HCT116 (cell line): ENCODE measurements around the gene CPNE8. TPM values are rescaled to one million over a fixed set of nuclear protein-coding genes. Genes with fewer than 3 reads are reported as not detected.

Experiments
- ATAC-seq: fragments of 200-7000 bp; cut with Tn5 transposase; 2 replicates; pipeline ENCODE4 v1.9.1; 2020; ENCODE audit warnings: mild to moderate bottlenecking, moderate library complexity
- BruUV-seq: library from RNA; stranded (reverse); fragments of 400-500 nt; replicated peaks from 2 replicates; lab custom pipeline; 2021; lab: Mats Ljungman, UMichigan
- CTCF ChIA-PET: fragments of 300-600 bp; sonication (Branson Sonifier 250); formaldehyde crosslinking; loops from one replicate; lab custom pipeline; 2021; ENCODE audit warnings: antibody characterized with exemption; lab: Charles Lee
- POLR2A ChIA-PET: fragments of 300-600, 350-600 bp; sonication (Branson Sonifier 250); formaldehyde crosslinking; loops from one replicate; lab custom pipeline; 2021; ENCODE audit warnings: antibody characterized with exemption; lab: Charles Lee
- RAD21 ChIA-PET, 2 experiments: fragments of 300-600 bp; sonication (Branson Sonifier 250); formaldehyde crosslinking; loops; one replicate each; lab custom pipeline; 2023; ENCODE audit warnings: low total read pairs in 2 of 2; ENCODE audit not compliant: uncharacterized antibody in 2 of 2, unreplicated experiment in 2 of 2, low non-redundant PET in 1 of 2; lab: Charles Lee
- DNase-seq: peaks from one replicate; pipeline ENCODE4 v3.0.0-alpha.2; 2010; ENCODE audit warnings: low read depth, low spot score
- H2AFZ ChIP-seq: fragments of 200-600 bp; shearing (Covaris generic), sonication (generic); 2 replicates; pipeline ENCODE4 v1.6.1; 2017; ENCODE audit warnings: low read depth, mixed run types, mixed read lengths, antibody characterized with exemption, low read length; ENCODE audit not compliant: poor library complexity, severe bottlenecking
- H3K27ac ChIP-seq: 2 replicates; pipeline ENCODE4 v1.5.1; 2012; ENCODE audit warnings: low read depth, low read length
- H3K27me3 ChIP-seq: fragments of 200-600 bp; sonication (generic); 2 replicates; pipeline ENCODE4 v1.6.1; 2016; ENCODE audit warnings: mixed run types, low read length, mixed read lengths; ENCODE audit not compliant: insufficient read depth
- H3K36me3 ChIP-seq, 2 experiments: fragments of 200-500 bp in 1 of 2; fragments of 200-600 bp in 1 of 2; sonication (Bioruptor generic) in 1 of 2; sonication (generic) in 1 of 2; 2 replicates each; pipeline versions ENCODE4 v1.5.1 to v1.6.1; 2014 to 2016; ENCODE audit warnings: low read length in 2 of 2, inconsistent platforms in 1 of 2, mixed read lengths in 1 of 2, mixed run types in 1 of 2; ENCODE audit not compliant: insufficient read depth in 2 of 2, control insufficient read depth in 1 of 2
- H3K4me1 ChIP-seq, 2 experiments: fragments of 200-600 bp in 1 of 2; sonication (generic) in 1 of 2; 2 replicates each; pipeline versions ENCODE4 v1.5.1 to v1.6.1; 2012 to 2017; ENCODE audit warnings: low read length in 2 of 2, inconsistent platforms in 1 of 2, mild to moderate bottlenecking in 1 of 2, mixed read lengths in 1 of 2, mixed run types in 1 of 2, moderate library complexity in 1 of 2; ENCODE audit not compliant: insufficient read depth in 2 of 2, control insufficient read depth in 1 of 2
- H3K4me2 ChIP-seq: fragments of 200-600 bp; sonication (generic); 2 replicates; pipeline ENCODE4 v1.6.1; 2017; ENCODE audit warnings: mixed run types, low read length, mixed read lengths
- H3K4me3 ChIP-seq, 2 experiments: fragments of 200-600 bp in 1 of 2; sonication (generic) in 1 of 2; replicated peaks in 1 of 2; 2 replicates each; pipeline ENCODE4 v1.5.1; 2011 to 2016; ENCODE audit warnings: low read length in 2 of 2, control low read depth in 1 of 2, low read depth in 1 of 2, mild to moderate bottlenecking in 1 of 2, mixed read lengths in 1 of 2, mixed run types in 1 of 2
- H3K79me2 ChIP-seq: fragments of 200-600 bp; sonication (generic); 2 replicates; pipeline ENCODE4 v1.6.1; 2017; ENCODE audit warnings: mild to moderate bottlenecking, mixed run types, low read length, moderate library complexity, mixed read lengths; ENCODE audit not compliant: insufficient read depth
- H3K9ac ChIP-seq: fragments of 200-600 bp; sonication (generic); 2 replicates; pipeline ENCODE4 v1.6.1; 2016; ENCODE audit warnings: low read length, mixed read lengths
- H3K9me2 ChIP-seq: fragments of 200-600 bp; sonication (generic), shearing (Covaris generic); 2 replicates; pipeline ENCODE4 v1.6.1; 2017; ENCODE audit warnings: mixed run types, mild to moderate bottlenecking, moderate library complexity; ENCODE audit not compliant: insufficient read depth
- H3K9me3 ChIP-seq, 2 experiments: fragments of 200-500 bp in 1 of 2; fragments of 200-600 bp in 1 of 2; sonication (Bioruptor generic) in 1 of 2; sonication (generic) in 1 of 2; 2 replicates each; pipeline ENCODE4 v1.6.1; 2014 to 2017; ENCODE audit warnings: low read length in 2 of 2, mixed read lengths in 2 of 2, inconsistent platforms in 1 of 2, low read depth in 1 of 2, mild to moderate bottlenecking in 1 of 2, mixed run types in 1 of 2, moderate library complexity in 1 of 2; ENCODE audit not compliant: control insufficient read depth in 1 of 2, insufficient read depth in 1 of 2
- H4K20me1 ChIP-seq: fragments of 200-600 bp; sonication (generic), shearing (Covaris generic); 2 replicates; pipeline ENCODE4 v1.6.1; 2017; ENCODE audit warnings: mixed run types, mild to moderate bottlenecking, moderate library complexity; ENCODE audit not compliant: insufficient read depth
- ATF3 ChIP-seq: IDR thresholded peaks from 2 replicates; pipeline ENCODE4 v1.6.1; 2012
- CBX3 ChIP-seq: IDR thresholded peaks from 2 replicates; pipeline ENCODE4 v1.6.1; 2012; ENCODE audit warnings: low read depth
- CEBPB ChIP-seq: IDR thresholded peaks from 2 replicates; pipeline ENCODE4 v1.6.1; 2012; ENCODE audit warnings: low read depth
- EGR1 ChIP-seq: IDR thresholded peaks from 2 replicates; pipeline ENCODE4 v1.6.1; 2012; ENCODE audit warnings: low read depth
- ELF1 ChIP-seq: IDR thresholded peaks from 2 replicates; pipeline ENCODE4 v1.6.1; 2012; ENCODE audit warnings: low read depth, borderline replicate concordance
- EZH2 ChIP-seq: fragments of 200-600 bp; sonication (generic); IDR thresholded peaks from 2 replicates; pipeline ENCODE4 v1.6.1; 2017; ENCODE audit warnings: antibody characterized with exemption, mixed run types
- EZH2phosphoT487 ChIP-seq: fragments of 200-600 bp; IDR thresholded peaks from 2 replicates; pipeline ENCODE4 v1.6.1; 2018; ENCODE audit warnings: antibody characterized with exemption, borderline replicate concordance
- FOSL1 ChIP-seq: IDR thresholded peaks from 2 replicates; pipeline ENCODE4 v1.6.1; 2012; ENCODE audit warnings: low read depth
- SIN3A ChIP-seq: IDR thresholded peaks from 2 replicates; pipeline ENCODE4 v1.6.1; 2012; ENCODE audit warnings: low read depth
- SRF ChIP-seq: IDR thresholded peaks from 2 replicates; pipeline ENCODE4 v1.6.1; 2012; ENCODE audit warnings: low read depth
- TCF7L2 ChIP-seq: IDR thresholded peaks from 2 replicates; pipeline ENCODE4 v1.7.0; 2011; ENCODE audit warnings: borderline replicate concordance, inconsistent platforms; ENCODE audit not compliant: insufficient read depth, insufficient read length; ENCODE audit errors: extremely low read depth
- YY1 ChIP-seq: IDR thresholded peaks from 2 replicates; pipeline ENCODE4 v1.6.1; 2011; ENCODE audit warnings: low read length, low read depth, moderate library complexity, mild to moderate bottlenecking; ENCODE audit not compliant: insufficient replicate concordance; ENCODE audit errors: extremely low read depth
- ZFX ChIP-seq: fragments of 450-650 bp; IDR thresholded peaks from 2 replicates; pipeline ENCODE4 v1.6.1; 2017
- intact Hi-C: fragments of 100-400 bp; cut with micrococcal nuclease; formaldehyde crosslinking; loops from 2 replicates; pipeline ENCODE4 v1.10.0; 2022
- total RNA-seq: library from RNA; stranded (reverse); gene quantifications from one replicate; pipeline ENCODE4 v1.2.1, GENCODE V29; 2021; ENCODE audit not compliant: unreplicated experiment
- TF ChIP-seq, protein P1 (sequence below), 3 experiments: fragments of 200-600 bp in 1 of 3; sonication (generic) in 1 of 3; IDR thresholded peaks in 2 of 3; conservative IDR thresholded peaks in 1 of 3; 2 replicates each; pipeline ENCODE4 v1.5.1; 2012 to 2017; ENCODE audit warnings: low read depth in 2 of 3, low read length in 2 of 3, antibody characterized with exemption in 1 of 3, borderline replicate concordance in 1 of 3, control low read depth in 1 of 3, mild to moderate bottlenecking in 1 of 3, mixed read lengths in 1 of 3, mixed run types in 1 of 3, moderate library complexity in 1 of 3; ENCODE audit not compliant: insufficient read depth in 1 of 3

Gene CPNE8
- total RNA-seq, 1 experiment from 2014 or later: 14.2 TPM

DNA sequence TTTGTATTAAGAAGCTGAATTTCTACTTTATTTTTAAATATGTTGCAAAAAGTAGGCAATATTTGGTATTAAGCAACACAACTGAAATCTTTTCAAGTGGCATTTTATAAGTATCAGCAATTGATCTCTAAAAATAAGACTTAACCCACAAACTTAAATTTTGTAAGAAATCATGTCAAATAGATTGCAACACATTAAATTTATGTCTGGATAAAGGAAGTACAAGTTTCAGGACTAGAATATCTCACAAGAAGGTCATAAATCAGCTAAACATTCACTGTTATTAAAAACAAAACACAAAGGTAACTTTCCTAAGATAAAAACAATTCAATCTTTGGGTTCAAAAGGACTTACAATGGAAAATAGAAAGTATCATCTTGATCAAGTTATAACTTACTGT is 32.8 kb downstream of the CPNE8 start:
- no peak overlapping the region for H3K4me2 ChIP-seq
- H3K27ac ChIP-seq: no peak overlapping the region
- CTCF ChIA-PET: no interaction called here
- no peaks in the 10 kb centered on the region for H3K27me3 ChIP-seq
- H3K4me3 ChIP-seq: no peak overlapping the region
- TF ChIP-seq ELF1 (no peak), ZFX (no peak), YY1 (no peak), EZH2 (no peak), TCF7L2 (no peak), CEBPB (no peak)
- TF ChIP-seq, all 23 proteins: peak for 0
- intact Hi-C loops: no loop called here
- Histone ChIP-seq H3K36me3 (no peaks in the 10 kb centered on the region), H3K9me3 (no peaks in the 10 kb centered on the region), H3K9me2 (0 out of 2 replicates have a peak, but pooled peaks cover 5% of the 10 kb centered on the region), H3K4me1 (no peaks in the 10 kb centered on the region), H3K79me2 (no peaks in the 10 kb centered on the region), H3K9ac (no peak overlapping the region), H2AFZ (no peak overlapping the region), H4K20me1 (peaks cover 3% of the 10 kb centered on the region; the same call in 1 of the 2 replicates)
- ChIA-PET POLR2A (no interaction called here), RAD21 (no interaction called here)
- ATAC-seq (no peak), DNase-seq (no peak)
- no TSS peak for BruUV-seq

- H4K20me1 ChIP-seq: peaks cover 3% of the 10 kb centered on the region; the same call in 1 of the 2 replicates
- intact Hi-C loops: no loop called here
- H3K79me2 ChIP-seq: no peaks in the 10 kb centered on the region
- no peak overlapping the region for H3K4me2 ChIP-seq
- CTCF ChIA-PET: no interaction called here
- POLR2A ChIA-PET: no interaction called here
- no peaks in the 10 kb centered on the region for H3K4me1 ChIP-seq
- no peak for ATAC-seq
- H3K4me3 ChIP-seq: no peak overlapping the region
- DNase-seq: no peak
- no peaks in the 10 kb centered on the region for H3K27me3 ChIP-seq
- RAD21 ChIA-PET: no interaction called here
- BruUV-seq: no TSS peak
- no peak overlapping the region for H3K27ac ChIP-seq
- H3K36me3 ChIP-seq: no peaks in the 10 kb centered on the region
- no peaks in the 10 kb centered on the region for H3K9me3 ChIP-seq
- H2AFZ ChIP-seq: no peak overlapping the region
- H3K9ac ChIP-seq: no peak overlapping the region
- 0 out of 2 replicates have a peak, but pooled peaks cover 5% of the 10 kb centered on the region for H3K9me2 ChIP-seq
- no peak for TF ChIP-seq EGR1
- no peak for TF ChIP-seq EZH2
- TF ChIP-seq SRF: no peak
- TF ChIP-seq YY1: no peak
- TF ChIP-seq EZH2phosphoT487: no peak
- TF ChIP-seq, protein P1, sequence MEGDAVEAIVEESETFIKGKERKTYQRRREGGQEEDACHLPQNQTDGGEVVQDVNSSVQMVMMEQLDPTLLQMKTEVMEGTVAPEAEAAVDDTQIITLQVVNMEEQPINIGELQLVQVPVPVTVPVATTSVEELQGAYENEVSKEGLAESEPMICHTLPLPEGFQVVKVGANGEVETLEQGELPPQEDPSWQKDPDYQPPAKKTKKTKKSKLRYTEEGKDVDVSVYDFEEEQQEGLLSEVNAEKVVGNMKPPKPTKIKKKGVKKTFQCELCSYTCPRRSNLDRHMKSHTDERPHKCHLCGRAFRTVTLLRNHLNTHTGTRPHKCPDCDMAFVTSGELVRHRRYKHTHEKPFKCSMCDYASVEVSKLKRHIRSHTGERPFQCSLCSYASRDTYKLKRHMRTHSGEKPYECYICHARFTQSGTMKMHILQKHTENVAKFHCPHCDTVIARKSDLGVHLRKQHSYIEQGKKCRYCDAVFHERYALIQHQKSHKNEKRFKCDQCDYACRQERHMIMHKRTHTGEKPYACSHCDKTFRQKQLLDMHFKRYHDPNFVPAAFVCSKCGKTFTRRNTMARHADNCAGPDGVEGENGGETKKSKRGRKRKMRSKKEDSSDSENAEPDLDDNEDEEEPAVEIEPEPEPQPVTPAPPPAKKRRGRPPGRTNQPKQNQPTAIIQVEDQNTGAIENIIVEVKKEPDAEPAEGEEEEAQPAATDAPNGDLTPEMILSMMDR (IDR thresholded peaks at IDR 0.05 in 2 of 3, conservative IDR thresholded peaks at IDR 0.05 in 1 of 3; ENCODE audit: borderline replicate concordance in 1 of 3, insufficient read depth in 1 of 3, low read depth in 2 of 3, low read length in 2 of 3): no peak
- no peak for TF ChIP-seq CEBPB
- TF ChIP-seq FOSL1: no peak
- no peak for TF ChIP-seq ELF1
- TF ChIP-seq SIN3A: no peak
- TF ChIP-seq ATF3: no peak
- TF ChIP-seq CBX3: no peak
Measured at GRCh38 chr12:38872156-38872555, 33.2 kb downstream of the CPNE8 start.
